SHP77 treated with DMSO at 0.1 percent for 48 hours (cell line): Measurements from ENCODE around the gene KRT32.

Experiments used
- DNase-seq: peaks from one replicate; lab custom pipeline; 2025; lab: John Stamatoyannopoulos, UW

KRT32 gene

DNA sequence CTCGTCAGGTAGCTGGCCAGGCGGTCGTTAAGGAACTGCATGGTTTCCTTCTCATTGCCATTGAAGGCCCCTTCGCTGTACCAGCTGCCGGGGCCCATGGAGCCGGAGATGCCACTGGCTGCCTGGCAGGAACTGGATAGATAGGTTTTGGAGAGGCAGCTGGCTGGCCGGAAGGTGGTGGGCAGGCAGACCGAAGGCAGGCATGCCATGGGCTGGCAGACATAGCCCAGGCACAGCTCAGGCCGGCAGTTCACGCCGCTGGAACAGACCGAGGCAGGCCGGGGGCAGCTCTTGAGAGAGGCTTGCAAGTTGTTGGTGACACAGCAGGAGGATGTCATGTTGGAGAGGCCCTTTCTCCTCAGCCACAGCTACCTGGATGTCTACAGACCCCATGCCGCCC, at the start of gene KRT32:
Gene KRT32 (minus strand): TSS at position 399 of the 400 bp plus-strand sequence. CDS start 61 bp downstream, at position 338.
- DNase-seq: no peak

DNA sequence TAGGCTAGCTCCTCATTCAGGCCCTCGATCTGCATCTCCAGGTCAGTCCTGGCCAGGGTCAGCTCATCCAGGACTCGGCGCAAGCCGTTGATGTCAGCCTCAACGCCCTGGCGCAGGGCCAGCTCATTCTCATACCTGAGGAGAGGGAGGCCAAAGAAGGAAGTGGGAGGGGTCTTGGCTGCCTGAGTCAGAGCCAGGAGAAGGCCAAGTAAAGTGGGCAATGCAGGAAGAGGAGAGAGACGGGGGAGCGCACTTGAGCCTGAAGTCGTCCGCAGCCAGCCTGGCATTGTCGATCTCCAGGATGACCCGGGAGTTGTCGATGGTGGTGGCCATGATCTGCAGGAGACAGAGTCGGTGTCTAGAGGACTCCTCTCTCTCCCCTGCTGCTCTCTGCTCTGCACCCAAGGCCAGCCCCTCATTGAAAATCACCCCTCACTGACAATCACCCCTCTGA, 49.7 kb upstream of the KRT32 start:
- DNase-seq: no peak

DNA sequence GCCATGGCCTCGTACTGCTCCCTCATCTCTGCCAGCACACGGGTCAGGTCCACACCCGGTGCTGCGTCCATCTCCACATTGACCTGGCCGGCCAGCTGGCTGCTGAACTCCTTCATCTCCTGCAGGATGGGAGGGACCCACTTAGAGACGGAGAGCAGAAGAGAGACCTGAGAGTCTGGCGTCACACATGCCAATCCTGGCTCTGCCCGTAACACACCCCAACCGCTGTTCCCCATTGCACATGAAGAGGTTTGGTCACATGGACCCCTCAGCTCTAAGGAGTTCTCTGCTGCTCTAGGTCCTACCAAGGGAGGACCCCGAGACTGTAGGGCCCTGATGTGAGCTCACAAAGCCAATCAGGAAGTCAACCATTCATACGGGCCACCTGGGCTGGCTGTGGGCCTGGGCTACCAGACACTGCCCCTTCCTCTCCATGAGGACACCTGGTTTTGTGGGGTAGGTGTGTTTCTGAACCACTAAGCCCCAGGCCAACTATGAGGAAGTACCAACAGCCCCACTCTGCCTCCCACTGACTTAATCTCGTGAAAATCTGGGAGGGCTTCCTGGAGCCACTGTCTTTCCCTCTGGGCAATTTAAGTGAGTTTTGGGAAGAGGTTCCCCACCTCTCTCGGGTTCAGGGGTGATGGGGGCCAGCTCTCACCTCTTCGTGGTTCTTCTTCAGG, 49.1 kb upstream of the KRT32 start:
- DNase-seq: no peak

DNA sequence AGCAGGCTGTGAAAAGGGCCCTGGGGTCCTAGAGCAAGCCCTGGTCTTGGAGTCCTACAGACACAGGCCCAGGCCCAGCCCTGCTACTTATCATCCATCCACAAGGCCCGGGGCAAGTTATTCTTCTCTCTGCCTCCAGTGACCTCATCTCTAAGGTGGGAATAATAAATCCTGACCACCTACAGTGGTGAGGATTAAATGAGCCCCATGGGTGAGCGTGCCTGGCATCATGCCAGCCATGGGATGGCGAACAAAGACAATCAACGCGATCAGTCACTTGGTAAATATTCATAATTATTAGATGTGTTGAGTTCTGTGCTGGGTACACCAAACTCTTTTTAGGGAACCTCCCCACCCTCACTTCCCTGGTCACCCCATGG, 46.0 kb upstream of the KRT32 start:
- no peak for DNase-seq

DNA sequence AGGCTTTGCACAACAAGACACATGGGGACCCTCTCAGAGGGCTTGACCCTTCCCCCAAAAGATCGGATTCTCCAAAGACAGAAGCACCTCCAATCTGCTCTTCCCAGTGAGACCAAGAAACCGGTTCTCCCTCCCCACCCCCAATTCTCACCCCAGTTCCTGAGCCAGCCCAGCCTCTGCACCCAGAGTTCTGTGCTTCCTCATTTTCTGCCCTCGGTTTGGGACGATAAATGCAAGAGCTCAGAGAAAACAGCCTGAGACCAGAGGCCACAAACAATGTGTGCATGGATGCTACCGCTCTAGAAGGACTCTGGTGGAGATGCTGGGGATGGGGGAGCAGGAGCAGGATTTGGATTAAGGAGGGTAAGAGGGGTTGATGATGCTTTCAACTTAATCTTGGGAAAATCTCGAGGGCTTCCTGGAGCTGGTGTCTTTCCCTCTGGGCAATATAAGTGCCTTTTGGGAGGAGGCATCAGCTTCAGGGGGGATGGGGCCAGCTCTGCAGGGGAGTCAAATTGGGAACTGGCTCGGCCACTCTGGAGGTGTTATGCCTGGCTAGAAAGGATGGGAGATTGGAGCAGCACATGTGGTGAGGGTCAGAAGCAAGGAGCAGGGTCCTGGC, 45.5 kb upstream of the KRT32 start:
- DNase-seq: no peak

DNA sequence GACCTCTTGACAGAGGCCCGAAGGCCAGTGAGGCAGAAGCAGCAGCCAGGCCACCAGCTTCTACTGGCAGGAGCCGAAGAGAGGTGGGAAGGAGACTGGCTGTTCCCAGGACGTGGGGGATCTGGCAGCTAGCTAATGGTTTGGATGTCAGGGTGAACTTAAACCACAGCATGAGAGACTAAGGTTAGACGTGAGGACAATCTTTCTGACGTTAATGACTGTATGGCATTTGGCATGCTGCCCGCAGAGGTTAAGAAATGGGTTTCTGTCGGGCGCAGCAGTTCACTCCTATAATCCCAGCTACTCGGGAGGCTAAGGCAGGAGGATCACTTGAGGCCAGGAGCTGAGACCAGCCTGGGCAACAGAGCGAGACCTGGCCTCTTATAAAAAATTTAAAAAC, 44.5 kb upstream of the KRT32 start:
- no peak for DNase-seq

DNA sequence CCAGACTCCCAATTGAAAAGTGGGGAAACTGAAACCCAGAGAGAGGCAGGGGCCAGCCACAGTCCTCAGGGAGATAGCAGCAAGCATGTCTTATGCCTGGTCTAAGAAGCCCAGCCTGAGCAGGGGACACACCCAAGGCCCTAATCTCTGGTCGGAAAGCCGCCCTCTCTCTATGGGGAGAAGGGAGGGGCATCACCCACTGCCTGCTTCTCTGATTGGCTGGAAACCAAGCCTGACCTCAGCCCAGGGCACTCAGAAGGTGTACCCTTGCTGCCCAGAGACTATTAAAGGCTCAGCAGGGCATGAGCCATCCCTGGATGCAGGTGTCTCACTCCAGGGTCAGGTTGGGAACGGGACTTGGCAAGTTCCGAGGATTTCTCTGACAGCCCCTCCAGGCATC, 43.9 kb upstream of the KRT32 start:
- no peak for DNase-seq

DNA sequence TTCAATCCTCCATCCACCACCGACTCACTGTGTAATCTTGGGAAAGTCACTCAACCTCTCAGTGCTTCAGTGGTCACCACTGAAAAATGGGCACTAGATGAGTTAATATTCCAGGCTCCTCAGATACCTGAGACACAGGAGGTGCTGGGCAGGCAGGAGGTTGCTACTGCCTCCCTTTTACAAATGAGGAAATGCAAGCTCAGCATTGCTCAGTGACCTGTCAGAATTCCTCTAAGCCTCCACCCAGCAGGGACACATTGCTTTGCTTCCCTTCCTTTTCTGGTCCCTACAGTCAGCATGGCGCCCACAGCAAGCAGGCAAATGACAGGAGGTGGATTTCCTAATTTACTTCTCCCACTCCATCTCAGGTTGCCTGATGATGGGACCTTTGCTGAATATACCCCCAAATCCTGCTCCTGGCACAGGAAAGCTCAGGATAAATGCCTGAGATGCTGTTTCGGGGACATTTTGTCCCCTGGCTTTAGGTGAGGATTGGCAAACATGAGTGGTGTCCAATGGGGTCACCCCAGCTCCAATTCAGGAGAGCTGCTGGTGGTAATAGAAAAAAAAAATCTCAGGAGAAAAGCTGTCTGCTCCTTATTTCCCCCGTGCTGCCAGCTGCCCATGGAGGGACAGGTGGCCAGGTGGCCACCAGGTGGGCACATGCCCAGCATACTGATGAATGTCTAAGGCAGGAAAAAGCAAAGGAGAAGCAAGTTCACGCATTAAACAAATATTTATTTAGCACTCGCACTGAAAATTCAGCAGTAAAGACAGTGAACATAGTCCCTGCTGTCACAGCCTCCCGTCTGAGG, 43.3 kb upstream of the KRT32 start:
- DNase-seq: no peak

DNA sequence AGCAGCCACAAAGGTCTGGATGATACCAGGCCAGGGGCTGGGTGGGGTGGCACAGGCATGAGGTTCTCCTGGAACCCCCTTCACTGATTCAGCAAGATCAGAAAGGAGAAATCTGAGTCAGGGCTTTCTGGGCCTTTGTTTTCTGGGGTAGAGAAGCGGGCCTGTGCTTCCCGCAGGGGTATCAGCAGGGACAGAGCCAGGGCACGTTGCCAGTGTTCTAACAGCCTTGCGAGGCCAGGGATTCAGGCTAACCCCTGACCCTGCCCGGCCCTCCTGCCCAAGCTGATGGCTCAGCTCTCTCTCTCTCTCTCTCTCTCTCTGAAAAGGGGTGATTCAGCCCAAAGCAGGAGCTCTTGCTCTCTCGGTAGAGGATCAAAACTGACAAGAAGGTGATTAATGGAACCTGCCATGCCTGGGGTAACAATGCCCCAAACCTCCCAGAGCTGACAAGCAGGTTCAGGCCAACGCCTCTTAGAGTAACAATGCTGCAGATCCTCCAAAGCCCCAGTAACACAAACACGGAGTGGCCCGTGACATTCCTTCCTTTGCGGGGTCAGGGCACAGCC, 40.2 kb upstream of the KRT32 start:
- DNase-seq: no peak

DNA sequence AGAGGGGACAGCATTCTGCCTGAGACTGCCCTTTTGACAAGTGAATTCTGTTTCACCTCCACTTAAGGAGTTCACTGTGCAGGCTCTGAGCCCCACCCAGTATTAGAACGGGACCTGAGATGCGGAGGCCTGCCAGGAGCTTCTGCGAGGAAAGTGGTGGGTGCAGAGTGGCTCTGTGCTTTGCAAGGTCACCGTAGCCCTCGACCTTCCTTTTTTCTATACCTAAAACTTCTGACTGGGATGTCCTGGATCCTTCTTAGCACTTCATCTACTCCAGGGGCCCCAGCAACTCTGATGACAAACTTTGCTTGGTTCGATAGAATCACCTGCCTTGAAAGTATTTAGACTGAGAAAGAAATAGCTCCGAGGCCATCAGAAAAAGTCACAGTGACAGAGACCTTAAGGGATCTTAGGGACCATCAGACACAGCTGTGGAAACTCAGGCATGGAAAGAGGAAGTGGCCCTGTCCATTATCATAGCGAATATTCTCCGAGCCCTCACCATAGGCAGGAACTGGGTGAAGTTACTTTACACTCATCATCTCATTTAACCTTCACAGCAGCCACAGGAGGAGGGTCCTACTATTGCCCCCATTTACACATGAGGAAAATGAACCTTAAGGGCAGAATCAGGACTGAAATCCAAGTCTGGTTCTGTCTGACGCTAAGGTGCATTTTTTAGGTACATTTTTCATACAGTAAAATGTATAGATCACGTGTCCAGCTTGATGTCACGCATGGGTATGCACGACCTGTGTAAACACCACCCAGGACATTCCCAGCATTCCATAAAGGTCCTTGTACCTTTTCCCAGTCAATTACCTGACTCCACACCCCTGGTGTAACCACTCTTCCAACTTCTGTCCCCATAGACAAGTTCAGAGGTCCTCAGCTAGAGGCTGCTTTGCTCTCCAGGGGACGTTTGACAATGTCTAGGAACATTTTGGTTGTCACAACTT, 38.9 kb upstream of the KRT32 start:
- no peak for DNase-seq

DNA sequence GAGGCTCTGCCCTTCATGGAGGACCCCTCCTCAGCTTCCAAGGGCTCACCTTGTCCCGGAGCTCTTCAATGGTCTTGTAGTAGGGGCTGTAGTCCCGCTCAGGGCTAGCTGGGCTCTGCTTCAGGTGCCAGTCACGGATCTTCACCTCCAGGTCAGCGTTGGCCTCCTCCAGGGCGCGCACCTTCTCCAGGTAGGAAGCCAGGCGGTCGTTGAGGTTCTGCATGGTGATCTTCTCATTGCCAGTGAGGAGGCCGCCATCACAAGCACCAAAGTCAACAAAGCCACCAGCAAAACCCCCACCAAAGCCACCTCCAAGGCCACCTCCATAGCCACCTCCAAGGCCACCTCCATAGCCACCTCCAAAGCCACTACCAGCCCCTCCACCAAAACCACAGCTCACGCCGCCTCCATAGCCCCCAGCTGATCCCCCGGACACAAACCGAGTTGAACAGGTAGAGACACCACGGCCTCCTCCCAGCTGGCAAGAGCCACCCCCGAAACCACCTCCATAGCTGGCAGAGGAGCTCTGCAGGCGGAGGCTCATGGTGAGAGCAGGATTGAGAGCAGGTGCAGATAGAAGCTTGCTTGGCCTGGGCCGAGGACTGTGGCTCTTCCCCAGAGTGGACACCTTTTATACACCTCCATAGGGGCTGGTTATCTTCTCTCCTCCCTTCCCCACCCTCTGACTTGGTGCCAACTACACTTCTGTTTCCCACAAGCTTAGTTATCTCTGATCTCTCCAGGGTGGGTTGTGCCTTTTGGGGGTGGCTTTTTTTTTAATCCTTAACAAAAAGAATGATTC, 38.0 kb upstream of the KRT32 start, which contains the start of gene KRT13:
Gene KRT13 (minus strand): TSS at position 606 of the 802 bp plus-strand sequence. CDS start 62 bp downstream, at position 544.
- DNase-seq: no peak

DNA sequence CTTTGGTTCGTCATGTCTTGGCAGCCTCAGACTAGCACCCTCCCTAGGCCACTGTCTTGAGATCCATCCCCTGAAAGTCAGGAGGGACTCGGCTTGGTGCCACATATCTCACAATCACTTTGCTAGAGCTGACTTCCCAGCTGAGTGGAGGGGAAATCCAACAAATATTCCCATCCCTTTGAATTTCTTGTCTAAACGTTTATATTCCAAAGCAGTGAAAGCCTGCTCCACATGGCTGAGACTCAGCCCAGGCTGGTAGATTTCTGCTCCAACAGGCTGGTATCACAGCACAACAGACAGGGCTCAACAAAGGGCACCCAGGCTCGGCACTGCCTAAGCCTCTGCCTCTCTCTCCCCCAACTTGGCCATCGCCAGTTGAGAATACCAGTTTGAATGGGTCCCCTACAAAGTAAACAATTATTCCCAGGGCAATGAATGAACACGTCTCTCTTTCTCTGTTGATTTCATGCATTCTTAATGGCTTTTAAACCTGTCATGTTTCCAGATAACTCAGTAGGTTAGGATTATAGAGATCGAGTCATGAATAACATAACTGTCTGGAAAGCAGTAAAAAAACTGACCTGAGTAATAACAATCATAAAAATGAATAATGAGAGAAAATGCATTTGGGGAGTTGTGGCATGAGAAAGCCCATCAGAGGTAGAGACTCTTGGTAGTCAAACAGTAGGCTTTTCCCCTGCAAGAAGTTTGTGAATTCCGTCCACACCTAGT, 37.2 kb upstream of the KRT32 start:
- DNase-seq: no peak

DNA sequence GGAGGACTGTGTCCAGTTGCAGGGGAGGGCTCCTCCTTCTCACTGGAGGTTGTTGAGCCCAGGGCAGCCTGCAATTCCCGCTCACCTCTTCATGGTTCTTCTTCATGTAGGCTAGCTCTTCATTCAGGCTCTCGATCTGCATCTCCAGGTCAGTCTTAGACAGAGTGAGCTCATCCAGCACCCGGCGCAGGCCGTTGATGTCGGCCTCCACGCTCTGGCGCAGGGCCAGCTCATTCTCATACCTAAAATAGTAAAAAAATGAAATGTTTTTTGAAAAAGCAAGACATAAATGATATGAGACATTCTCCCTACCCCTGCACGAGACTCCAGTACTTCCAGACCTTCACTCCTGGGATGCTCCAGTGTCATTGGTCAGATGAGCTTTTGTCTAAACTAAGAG, 36.0 kb upstream of the KRT32 start:
- DNase-seq: no peak

DNA sequence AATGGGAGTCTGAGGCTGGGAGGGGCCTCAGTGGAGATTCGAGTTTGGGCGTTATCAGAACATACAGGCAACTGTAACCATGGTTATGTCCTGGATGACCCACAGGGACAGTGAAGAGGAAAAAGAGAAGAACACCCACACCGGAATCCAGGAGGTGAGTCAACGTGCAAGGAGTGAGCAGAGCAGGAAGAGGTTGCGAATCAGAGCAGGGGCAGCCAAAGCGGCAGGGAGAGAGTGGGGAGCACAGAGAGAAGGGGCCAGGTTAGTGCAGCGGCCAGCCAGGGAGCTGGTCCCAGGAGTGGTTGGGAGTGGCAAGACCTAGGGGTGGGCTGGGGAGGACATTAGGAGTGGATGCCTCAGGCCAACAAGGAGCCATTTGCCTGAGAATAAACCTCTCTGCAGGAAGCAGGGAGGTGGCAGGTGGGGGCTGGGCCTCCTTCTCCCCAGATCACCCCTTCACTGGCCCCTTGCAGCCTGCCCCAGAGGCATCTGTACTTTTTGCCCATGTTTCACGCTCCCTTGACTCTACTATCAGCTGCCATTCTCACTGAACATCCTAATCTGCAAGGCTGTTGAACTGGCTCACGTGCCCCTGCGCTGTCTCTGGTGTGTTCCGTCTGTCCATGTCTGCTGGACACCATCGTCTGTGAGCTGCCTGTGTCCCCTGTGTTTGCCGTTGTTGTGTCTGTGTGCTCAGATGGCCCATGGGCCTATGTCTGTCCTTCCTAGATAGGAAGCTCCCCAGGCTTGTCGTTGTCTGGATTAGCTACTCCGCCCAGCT, 33.1 kb upstream of the KRT32 start:
- no peak for DNase-seq

DNA sequence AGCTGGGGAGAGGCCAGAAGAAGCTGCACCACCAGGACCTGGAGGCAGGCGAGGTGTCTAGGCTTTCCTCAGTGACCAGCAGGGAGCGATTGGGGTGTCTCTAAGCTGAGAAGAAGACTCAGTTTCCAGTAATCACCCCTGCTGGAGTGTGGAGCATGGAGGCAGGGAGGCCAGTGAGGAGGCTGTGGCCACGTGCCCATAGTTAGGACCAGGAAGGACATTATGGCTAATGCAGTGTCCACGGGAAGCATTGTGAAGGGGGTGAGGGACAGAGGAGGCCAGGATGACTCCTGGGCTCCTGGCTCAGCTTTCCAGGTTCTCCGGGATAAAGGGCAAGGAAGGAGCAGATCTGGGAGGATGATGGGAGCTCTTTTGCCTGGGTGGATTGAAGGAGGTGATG, 32.5 kb upstream of the KRT32 start:
- no peak for DNase-seq

DNA sequence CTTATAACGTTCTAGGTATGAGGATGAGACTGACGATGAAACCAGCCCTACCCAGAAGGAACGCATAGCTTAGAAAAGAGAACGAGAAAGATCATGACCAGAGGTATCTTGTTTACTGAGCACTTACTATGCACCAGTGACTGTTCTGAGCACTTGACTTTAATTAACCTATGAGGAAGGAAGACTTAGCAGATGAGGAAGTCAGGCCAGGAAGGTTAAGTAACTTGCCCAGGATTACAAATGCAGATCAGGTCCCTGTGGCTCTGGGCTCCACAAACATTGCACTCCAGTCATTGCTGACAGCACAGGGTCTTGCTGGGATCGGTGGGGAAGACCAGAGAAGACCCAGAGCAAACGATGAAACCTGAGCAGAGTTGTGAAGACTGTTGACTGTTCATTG, 31.1 kb upstream of the KRT32 start:
- no peak for DNase-seq

DNA sequence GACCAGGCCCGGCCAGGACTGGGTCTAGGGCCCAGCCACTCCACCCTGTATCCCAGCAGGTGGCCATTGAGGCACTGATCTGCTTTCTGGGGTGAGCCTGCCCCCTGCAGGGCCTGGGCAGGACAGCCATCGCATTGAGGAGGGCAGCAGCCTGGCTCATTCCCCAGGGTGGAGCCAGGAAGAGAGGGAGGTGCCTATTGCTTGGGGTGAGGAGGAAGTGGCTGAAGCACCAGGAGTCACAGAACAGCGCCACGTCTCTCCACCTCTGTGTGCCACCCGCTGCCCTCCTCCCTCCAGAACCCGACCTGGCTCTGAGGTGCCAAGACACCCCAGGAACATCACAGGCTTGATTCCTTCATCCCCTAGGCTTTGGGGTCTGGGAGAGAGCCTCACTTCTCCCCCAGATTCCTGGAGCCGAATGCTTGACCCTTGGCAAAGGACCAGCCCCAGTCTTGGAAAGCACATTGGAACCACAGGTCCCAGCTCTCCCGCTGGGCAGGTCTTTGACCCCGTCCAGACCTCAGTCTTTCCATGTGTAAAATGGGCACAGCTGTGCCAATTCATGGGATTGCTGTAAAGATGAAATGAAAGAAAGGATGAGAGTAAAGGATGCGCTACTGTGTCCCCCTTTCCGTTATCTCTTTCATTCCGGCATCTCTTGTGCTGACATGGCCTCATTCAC, 29.8 kb upstream of the KRT32 start:
- peak; percentile 34 for DNase-seq

DNA sequence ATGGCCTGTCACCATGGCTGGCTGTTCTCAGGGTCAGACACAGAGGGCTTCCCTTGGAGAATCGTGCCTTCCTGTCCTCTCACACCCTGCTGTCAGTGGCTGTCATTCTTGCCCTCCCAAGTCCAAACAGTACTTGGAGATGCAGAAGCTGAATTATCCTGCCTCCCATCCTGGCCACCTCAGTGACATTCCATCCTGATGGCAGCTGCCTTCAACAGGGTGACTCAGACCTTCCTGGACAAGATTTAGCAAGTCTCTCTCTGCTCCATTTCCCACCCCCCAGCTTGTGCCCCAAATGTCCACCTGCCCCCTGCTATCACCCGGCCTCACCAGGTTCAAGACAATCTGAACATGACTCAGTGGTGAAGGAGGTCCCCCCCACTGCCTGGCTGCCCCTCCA, 27.3 kb upstream of the KRT32 start:
- no peak for DNase-seq

DNA sequence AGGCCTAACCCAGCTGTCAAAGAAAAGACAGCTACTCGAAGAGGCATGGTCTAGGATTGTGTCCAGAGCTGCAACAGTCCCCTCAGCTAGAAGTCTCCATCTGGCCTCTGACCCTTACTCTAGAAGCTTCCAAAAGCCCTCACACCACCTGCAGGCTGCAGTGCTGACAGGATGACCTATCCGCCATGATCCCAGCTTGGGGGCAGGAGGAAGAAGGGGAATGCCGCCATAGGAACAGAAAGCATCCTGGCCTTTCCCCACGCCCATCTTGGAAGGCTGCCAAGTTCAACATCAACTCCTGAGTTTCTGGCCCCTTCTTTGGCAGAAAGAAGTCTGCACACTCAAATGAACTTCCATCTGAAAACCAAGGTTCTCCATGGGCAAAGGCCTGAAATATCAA, 25.6 kb upstream of the KRT32 start:
- DNase-seq: no peak
